NCI-H2107 (cell line): ENCODE data around the gene SPIB.
"Not testable (repeated sequence)": the region's sequence is repeated elsewhere in the genome, so short reads cannot be mapped to it uniquely, and the experiment has no call there.

Experiments used
- DNase-seq: peaks from one replicate; lab custom pipeline; 2025; lab: John Stamatoyannopoulos, UW

The SPIB gene

GRCh38 chr19:50468818-50469217 is 50.1 kb downstream of the SPIB start:
- DNase-seq: no peak

GRCh38 chr19:50473336-50473735 is 54.6 kb downstream of the SPIB start:
- not testable (repeated sequence) for DNase-seq

- DNase-seq: no peak
These were observed 56.4 kb downstream of the SPIB start for GRCh38 chr19:50475101-50475568.

GRCh38 chr19:50475736-50476223 is 57.0 kb downstream of the SPIB start:
- DNase-seq: no peak

- DNase-seq: peak; percentile 83
These were observed 57.6 kb downstream of the SPIB start, which contains the start of the genes EMC10 and GARIN5A for GRCh38 chr19:50476224-50476906. Gene EMC10 (plus strand): TSS chr19:50476507. CDS start chr19:50476545, 38 bp downstream. Gene GARIN5A (minus strand): TSS chr19:50476848. CDS start chr19:50476388, 460 bp downstream.

GRCh38 chr19:50476907-50477238 is 58.1 kb downstream of the SPIB start:
- DNase-seq: no peak

- DNase-seq: no peak
These were observed 59.2 kb downstream of the SPIB start for GRCh38 chr19:50477751-50478515.

GRCh38 chr19:50478901-50479715 is 60.4 kb downstream of the SPIB start:
- no peak for DNase-seq

- DNase-seq: no peak
These were observed 61.1 kb downstream of the SPIB start for GRCh38 chr19:50479761-50480251.

GRCh38 chr19:50480281-50481111 is 61.8 kb downstream of the SPIB start:
- no peak for DNase-seq
